Thyroid gland (tissue), 4 donors: ENCODE data around the gene RSU1. TPM values are rescaled to one million over a fixed set of nuclear protein-coding genes. Genes with fewer than 3 reads are reported as not detected.

ENCODE experiments used
- DNase-seq, 2 donors: peaks; one replicate each; pipeline ENCODE4 v3.0.0-alpha.2; 2019
- H3K27ac ChIP-seq, 3 donors: fragments of 200-600 bp; sonication (generic); 1 replicate in 2 of 3; 2 replicates in 1 of 3; pipeline ENCODE4 v1.5.1; 2016 to 2019; ENCODE audit warnings: mild to moderate bottlenecking in 1 of 3, moderate library complexity in 1 of 3
- H3K27me3 ChIP-seq: fragments of 200-600 bp; sonication (generic); one replicate; pipeline ENCODE4 v1.5.1; 2019
- H3K36me3 ChIP-seq, 2 donors: fragments of 200-600 bp; sonication (generic); one replicate each; pipeline ENCODE4 v1.5.1; 2016 to 2019
- H3K4me1 ChIP-seq, 2 donors: fragments of 200-600 bp; sonication (generic); one replicate each; pipeline ENCODE4 v1.5.1; 2017 to 2019
- H3K4me3 ChIP-seq, 3 donors: fragments of 200-600 bp; sonication (generic); replicated peaks in 1 of 3; 1 replicate in 2 of 3; 2 replicates in 1 of 3; pipeline ENCODE4 v1.5.1; 2016; ENCODE audit warnings: mild to moderate bottlenecking in 1 of 3
- H3K9me3 ChIP-seq: fragments of 200-600 bp; sonication (generic); one replicate; pipeline ENCODE4 v1.5.1; 2017
- CTCF ChIP-seq, 6 experiments: fragments of 200-600 bp in 3 of 6; fragments of 450-650 bp in 3 of 6; sonication (generic) in 3 of 6; IDR thresholded peaks; one replicate each; pipeline ENCODE4 v1.5.1; 2016 to 2019; ENCODE audit warnings: antibody characterized with exemption in 6 of 6, mild to moderate bottlenecking in 2 of 6, inconsistent platforms in 1 of 6, moderate library complexity in 1 of 6
- POLR2A ChIP-seq, 2 donors: fragments of 450-650 bp; IDR thresholded peaks; one replicate each; pipeline ENCODE4 v1.6.1; 2017; ENCODE audit warnings: antibody characterized with exemption in 2 of 2, mild to moderate bottlenecking in 2 of 2, moderate library complexity in 1 of 2
- WGBS, 2 donors: methylation state at CpG; one replicate each; pipeline ENCODE4 v1.1.5; 2017; 5-methylcytosine and 5-hydroxymethylcytosine counted together
- intact Hi-C: fragments of 100-400 bp; cut with DNase I; formaldehyde crosslinking; loops from one replicate; pipeline ENCODE4 v1.15.1; 2023
- total RNA-seq, 4 donors: library from RNA; depleted of rRNA; stranded (reverse); fragments of >200 nt; gene quantifications; one replicate each; pipeline ENCODE4 v1.2.3, GENCODE V29; 2016

The RSU1 gene
- total RNA-seq, 4 donors from 2014 or later: 43.5 to 63.0 (median 50.7) TPM

GRCh38 chr10:16674147-16674703, 143.0 kb downstream of the RSU1 start:
- intact Hi-C loops: no loop called here
- no peak for TF ChIP-seq CTCF (IDR thresholded peaks at IDR 0.05)
- no peak for TF ChIP-seq POLR2A (IDR thresholded peaks at IDR 0.05)
- WGBS, 2 donors: 77% methylated on average over 9 of the region's 9 CpGs

GRCh38 chr10:16673443-16673842, 143.8 kb downstream of the RSU1 start:
- WGBS, 2 donors: 71 to 87% methylated on average over 6 of the region's 6 CpGs
- H3K9me3 ChIP-seq: no peaks in the 10 kb centered on the region
- no peak overlapping the region for H3K4me3 ChIP-seq
- H3K36me3 ChIP-seq: no peaks in the 10 kb centered on the region
- DNase-seq: no peak
- no peaks in the 10 kb centered on the region for H3K27me3 ChIP-seq
- intact Hi-C loops: no loop called here
- TF ChIP-seq CTCF (IDR thresholded peaks at IDR 0.05) (no peak), POLR2A (IDR thresholded peaks at IDR 0.05) (no peak)
- H3K27ac ChIP-seq: no peak overlapping the region
- H3K4me1 ChIP-seq: no peaks in the 10 kb centered on the region

More at GRCh38 chr10:16674147-16674703, 143.0 kb downstream of the RSU1 start:
- Histone ChIP-seq H3K36me3 (no peaks in the 10 kb centered on the region), H3K27ac (no peak overlapping the region), H3K4me1 (no peaks in the 10 kb centered on the region), H3K4me3 (no peak overlapping the region), H3K27me3 (no peaks in the 10 kb centered on the region), H3K9me3 (no peaks in the 10 kb centered on the region)
- no peak for DNase-seq

- TF ChIP-seq CTCF (IDR thresholded peaks at IDR 0.05) (no peak), POLR2A (IDR thresholded peaks at IDR 0.05) (no peak)
- Histone ChIP-seq H3K9me3 (no peaks in the 10 kb centered on the region), H3K36me3 (no peaks in the 10 kb centered on the region), H3K4me3 (no peak overlapping the region), H3K27ac (no peak overlapping the region), H3K27me3 (no peaks in the 10 kb centered on the region), H3K4me1 (no peaks in the 10 kb centered on the region)
- no peak for DNase-seq
- intact Hi-C loops: no loop called here
- 90 to 96% methylated on average over 7 of the region's 7 CpGs for WGBS, 2 donors
These were observed 153.8 kb downstream of the RSU1 start for GRCh38 chr10:16663444-16663843.

- intact Hi-C loops: no loop called here
- H3K36me3 ChIP-seq: no peaks in the 10 kb centered on the region
- H3K9me3 ChIP-seq: no peaks in the 10 kb centered on the region
- H3K4me1 ChIP-seq: no peaks in the 10 kb centered on the region
- TF ChIP-seq CTCF (IDR thresholded peaks at IDR 0.05) (no peak), POLR2A (IDR thresholded peaks at IDR 0.05) (no peak)
- whole genome bisulfite sequencing, 2 donors: 87 to 90% methylated on average over 7 of the region's 7 CpGs
- no peaks in the 10 kb centered on the region for H3K27me3 ChIP-seq
- H3K27ac ChIP-seq: no peak overlapping the region
- H3K4me3 ChIP-seq: no peak overlapping the region
- DNase-seq: no peak
These were observed 154.3 kb downstream of the RSU1 start for GRCh38 chr10:16662923-16663322.

- DNase-seq: no peak
- TF ChIP-seq CTCF (IDR thresholded peaks at IDR 0.05) (no peak), POLR2A (IDR thresholded peaks at IDR 0.05) (no peak)
- Histone ChIP-seq H3K9me3 (no peaks in the 10 kb centered on the region), H3K27me3 (no peaks in the 10 kb centered on the region), H3K4me3 (no peak overlapping the region), H3K36me3 (no peaks in the 10 kb centered on the region), H3K27ac (no peak overlapping the region), H3K4me1 (no peaks in the 10 kb centered on the region)
- WGBS, 2 donors: 84 to 85% methylated on average over 3 of the region's 3 CpGs
- intact Hi-C loops: no loop called here
These were observed 160.3 kb downstream of the RSU1 start for GRCh38 chr10:16656895-16657294.
